HG03196 (cell line): Measurements from ENCODE around the gene ERFL.
A peak's percentile ranks its signal among the peaks of the same experiment; 100 is the strongest.

Experiments used
- ATAC-seq: cut with Tn5 transposase; IDR thresholded peaks from one replicate; pipeline ENCODE4 v1.9.1; 2021; ENCODE audit not compliant: unreplicated experiment

The ERFL gene

GRCh38 chr19:41861116-41861768 is 67.0 kb downstream of the ERFL start:
- no peak for ATAC-seq

- peak; percentile 2 for ATAC-seq
These were observed 67.7 kb downstream of the ERFL start for GRCh38 chr19:41860419-41861115.

- peak; percentile 84 for ATAC-seq
These were observed 68.4 kb downstream of the ERFL start, which contains the start of gene RPS19 for GRCh38 chr19:41859618-41860418. RPS19 (plus strand) TSS chr19:41860255; CDS start chr19:41860775, 520 bp downstream.

- no peak for ATAC-seq
These were observed 69.0 kb downstream of the ERFL start for GRCh38 chr19:41859213-41859617.
